ENCODE results near the gene HSPA1L.

DNA sequence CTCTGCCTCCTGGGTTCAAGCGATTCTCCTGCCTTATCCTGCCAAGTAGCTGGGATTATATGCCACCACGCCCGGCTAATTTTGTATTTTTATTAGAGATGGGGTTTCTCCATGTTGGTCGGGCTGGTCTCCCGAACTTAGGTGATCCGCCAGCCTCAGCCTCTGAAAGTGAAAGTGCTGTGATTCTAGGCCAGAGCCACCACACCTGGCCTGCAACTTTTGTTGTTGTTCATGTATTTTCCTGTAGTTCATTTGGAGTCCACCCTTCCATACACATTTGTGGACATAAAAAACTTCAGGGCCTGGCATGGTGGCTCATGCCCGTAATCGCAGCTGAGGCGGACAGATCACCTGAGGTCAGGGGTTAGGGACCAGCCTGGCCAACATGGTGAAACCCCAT is 27.0 kb upstream of the HSPA1L start:
- no peak for TF ChIP-seq GATA2 (IDR thresholded peaks at IDR 0.05; ENCODE audit: low read depth, low read length)
- TF ChIP-seq GATA3 (IDR thresholded peaks at IDR 0.05; ENCODE audit: low read depth, low read length) = no peak
